Right lobe of liver (tissue), 4 donors: ENCODE data around the gene CFAP221.

Experiments
- CTCF ChIP-seq, 4 donors: fragments of 200-600 bp in 3 of 4; fragments of 450-650 bp in 1 of 4; IDR thresholded peaks; one replicate each; pipeline versions ENCODE4 v1.5.1 to v1.8.0; 2016 to 2022; ENCODE audit warnings: antibody characterized with exemption in 4 of 4, mild to moderate bottlenecking in 2 of 4
- POLR2A ChIP-seq: fragments of 450-650 bp; IDR thresholded peaks from one replicate; pipeline ENCODE4 v1.6.1; 2017; ENCODE audit warnings: antibody characterized with exemption, mild to moderate bottlenecking
- donor health status: DM: no; HTN: no; CAD: no.
- donor health status: DM: no; HTN: no; CAD: no.
- donor health status: DM: no; HTN: yes; CAD: no.

- TF ChIP-seq POLR2A (no peak), CTCF (IDR thresholded peaks at IDR 0.05) (peak; percentile 73 to 97 (median 96))
Observed at GRCh38 chr2:119641562-119642258, 97.5 kb downstream of the CFAP221 start.
